Sigmoid colon (tissue), 7 donors: ENCODE measurements around the gene ADA. TPM values are rescaled to one million over a fixed set of nuclear protein-coding genes. Genes with fewer than 3 reads are reported as not detected.

Source experiments
- DNase-seq: peaks from one replicate; pipeline ENCODE4 v3.0.0-alpha.2; 2019
- H3K27ac ChIP-seq, 4 donors: fragments of 200-600 bp; sonication (generic); one replicate each; pipeline ENCODE4 v1.5.1; 2016 to 2019; ENCODE audit warnings: mild to moderate bottlenecking in 1 of 4
- H3K27me3 ChIP-seq, 3 donors: fragments of 200-600 bp; sonication (generic); one replicate each; pipeline ENCODE4 v1.5.1; 2019; ENCODE audit warnings: mild to moderate bottlenecking in 1 of 3
- H3K36me3 ChIP-seq, 4 donors: fragments of 200-600 bp; sonication (generic); one replicate each; pipeline ENCODE4 v1.5.1; 2016 to 2019
- H3K4me1 ChIP-seq, 4 donors: fragments of 200-600 bp; sonication (generic); one replicate each; pipeline ENCODE4 v1.5.1; 2017 to 2019
- H3K4me3 ChIP-seq, 4 donors: fragments of 200-600 bp; sonication (generic); one replicate each; pipeline ENCODE4 v1.5.1; 2017 to 2019; ENCODE audit warnings: mild to moderate bottlenecking in 2 of 4, moderate library complexity in 1 of 4
- H3K9me3 ChIP-seq, 4 donors: fragments of 200-600 bp in 3 of 4; sonication (generic) in 3 of 4; one replicate each; pipeline versions ENCODE4 v1.5.1 to v1.6.1; 2013 to 2019
- EP300 ChIP-seq, 4 donors: sonication (generic); formaldehyde crosslinking; IDR thresholded peaks; one replicate each; pipeline ENCODE4 v1.6.1; 2017; ENCODE audit warnings: antibody characterized with exemption in 4 of 4
- POLR2A ChIP-seq, 2 donors: fragments of 450-650 bp; IDR thresholded peaks; one replicate each; pipeline ENCODE4 v1.6.1; 2016; ENCODE audit warnings: antibody characterized with exemption in 2 of 2, mild to moderate bottlenecking in 2 of 2, moderate library complexity in 2 of 2
- POLR2AphosphoS5 ChIP-seq, 4 donors: sonication (generic); formaldehyde crosslinking; IDR thresholded peaks; one replicate each; pipeline ENCODE4 v1.6.1; 2017; ENCODE audit warnings: antibody characterized with exemption in 4 of 4
- WGBS, 2 donors: extraction: QIAGEN DNeasy Blood & Tissue Kit; methylation state at CpG; one replicate each; pipeline ENCODE4 v1.1.7; 2013; 5-methylcytosine and 5-hydroxymethylcytosine counted together
- intact Hi-C: fragments of 100-400 bp; cut with DNase I; formaldehyde crosslinking; loops from one replicate; pipeline ENCODE4 v1.15.1; 2023
- polyA plus RNA-seq, 3 donors: library from polyadenylated mRNA; stranded (reverse); fragments of 200-250 nt; gene quantifications; one replicate each; pipeline ENCODE4 v1.2.3, GENCODE V29; 2013
- total RNA-seq, 4 donors: library from RNA; depleted of rRNA; stranded (reverse); fragments of >200 nt; gene quantifications; one replicate each; pipeline ENCODE4 v1.1.0, GENCODE V29; 2016
- TF ChIP-seq, protein P1 (sequence below), 4 experiments: fragments of 450-650 bp in 3 of 4; fragments of 200-600 bp in 1 of 4; IDR thresholded peaks; one replicate each; pipeline ENCODE4 v1.5.1; 2016 to 2019; ENCODE audit warnings: antibody characterized with exemption in 4 of 4, mild to moderate bottlenecking in 3 of 4, moderate library complexity in 2 of 4
- donor health status: healthy with polysubstance abuse.
- donor health status: Bipolar disorder and iron deficiency.
- donor health status: healthy.

Gene ADA
- total and polyA plus RNA-seq, 7 donors = 2.5 to 17.1 (median 11.1) TPM

DNA sequence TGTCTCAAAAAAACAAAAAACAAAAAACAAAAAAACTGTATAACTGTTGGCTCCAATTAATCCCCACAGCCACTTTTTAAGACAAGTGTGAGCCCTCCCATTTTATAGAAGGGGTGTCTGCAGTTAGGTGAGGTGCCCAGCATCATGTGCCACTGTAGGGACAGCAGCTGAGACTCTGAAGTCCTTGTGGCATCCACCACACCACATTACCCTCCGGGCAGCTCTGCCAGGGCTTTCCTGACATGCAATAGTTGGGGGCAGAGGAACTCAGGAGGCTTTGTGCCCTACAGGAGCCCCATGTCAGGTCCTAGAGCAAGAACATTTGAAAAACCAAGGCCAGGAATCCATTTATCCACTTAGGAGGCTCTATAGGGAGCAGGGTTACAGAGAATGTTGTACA lies 51.8 kb downstream of the ADA start:
- Histone ChIP-seq H3K27me3 (no peaks in the 10 kb centered on the region), H3K27ac (peak overlapping the region; percentile 84 to 95 (median 92)), H3K36me3 (no peaks in the 10 kb centered on the region), H3K9me3 (no peaks in the 10 kb centered on the region), H3K4me3 (no peak overlapping the region), H3K4me1 (peaks cover 0 to 96% (median 79%) of the 10 kb centered on the region in 4 donors)
- 74 to 88% methylated on average over 1 of the region's 1 CpG for WGBS, 2 donors
- DNase-seq = no peak
- intact Hi-C loops = no loop called here
- TF ChIP-seq POLR2AphosphoS5 (IDR thresholded peaks at IDR 0.05) (no peak), POLR2A (IDR thresholded peaks at IDR 0.05) (no peak), EP300 (IDR thresholded peaks at IDR 0.05) (no peak)
- TF ChIP-seq, protein P1, sequence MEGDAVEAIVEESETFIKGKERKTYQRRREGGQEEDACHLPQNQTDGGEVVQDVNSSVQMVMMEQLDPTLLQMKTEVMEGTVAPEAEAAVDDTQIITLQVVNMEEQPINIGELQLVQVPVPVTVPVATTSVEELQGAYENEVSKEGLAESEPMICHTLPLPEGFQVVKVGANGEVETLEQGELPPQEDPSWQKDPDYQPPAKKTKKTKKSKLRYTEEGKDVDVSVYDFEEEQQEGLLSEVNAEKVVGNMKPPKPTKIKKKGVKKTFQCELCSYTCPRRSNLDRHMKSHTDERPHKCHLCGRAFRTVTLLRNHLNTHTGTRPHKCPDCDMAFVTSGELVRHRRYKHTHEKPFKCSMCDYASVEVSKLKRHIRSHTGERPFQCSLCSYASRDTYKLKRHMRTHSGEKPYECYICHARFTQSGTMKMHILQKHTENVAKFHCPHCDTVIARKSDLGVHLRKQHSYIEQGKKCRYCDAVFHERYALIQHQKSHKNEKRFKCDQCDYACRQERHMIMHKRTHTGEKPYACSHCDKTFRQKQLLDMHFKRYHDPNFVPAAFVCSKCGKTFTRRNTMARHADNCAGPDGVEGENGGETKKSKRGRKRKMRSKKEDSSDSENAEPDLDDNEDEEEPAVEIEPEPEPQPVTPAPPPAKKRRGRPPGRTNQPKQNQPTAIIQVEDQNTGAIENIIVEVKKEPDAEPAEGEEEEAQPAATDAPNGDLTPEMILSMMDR (IDR thresholded peaks at IDR 0.05) = no peak

GRCh38 chr20:44598423-44599305 lies 52.8 kb downstream of the ADA start:
- intact Hi-C loops = no loop called here
- no peaks in the 10 kb centered on the region for H3K27me3 ChIP-seq
- H3K9me3 ChIP-seq = no peaks in the 10 kb centered on the region
- WGBS, 2 donors = 75 to 83% methylated on average over 4 of the region's 4 CpGs
- peaks cover 0 to 98% (median 90%) of the 10 kb centered on the region in 4 donors for H3K4me1 ChIP-seq
- TF ChIP-seq, protein P1 (IDR thresholded peaks at IDR 0.05) = peak in 1 of 4 experiments; percentile 10
- TF ChIP-seq POLR2A (IDR thresholded peaks at IDR 0.05) (no peak), POLR2AphosphoS5 (IDR thresholded peaks at IDR 0.05) (peak in 1 of 4 donors; percentile 5), EP300 (IDR thresholded peaks at IDR 0.05) (no peak)
- H3K27ac ChIP-seq = peak overlapping the region; percentile 84 to 95 (median 92)
- H3K4me3 ChIP-seq = no peak overlapping the region
- H3K36me3 ChIP-seq = no peaks in the 10 kb centered on the region
- DNase-seq = no peak

DNA sequence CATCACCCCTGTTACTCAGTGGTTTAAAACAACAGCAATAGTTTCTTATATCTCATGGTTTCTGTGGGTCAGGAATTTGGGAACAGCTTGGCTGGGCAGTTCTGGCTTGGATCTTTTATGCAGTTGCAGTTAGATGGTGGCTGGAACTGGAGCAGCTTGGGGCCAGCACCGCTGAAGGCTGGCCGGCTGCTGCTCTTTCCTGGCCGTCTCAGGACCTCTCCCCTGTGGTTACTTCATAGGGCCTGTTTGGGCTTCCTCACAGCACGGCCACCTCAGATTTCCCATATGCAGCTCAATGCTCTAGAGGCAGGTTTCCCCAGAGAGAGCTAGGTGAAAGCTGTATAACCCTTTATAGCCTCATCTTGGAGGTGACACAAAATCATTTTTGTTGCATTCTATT lies 53.6 kb downstream of the ADA start:
- TF ChIP-seq POLR2A (IDR thresholded peaks at IDR 0.05) = no peak
- no peak for TF ChIP-seq EP300 (IDR thresholded peaks at IDR 0.05)
- no peak for TF ChIP-seq POLR2AphosphoS5 (IDR thresholded peaks at IDR 0.05)
- TF ChIP-seq, protein P1 (IDR thresholded peaks at IDR 0.05) = no peak
- intact Hi-C loops = no loop called here
- no peak for DNase-seq
- 63 to 82% methylated on average over 4 of the region's 4 CpGs for WGBS, 2 donors
- Histone ChIP-seq H3K4me3 (no peak overlapping the region), H3K27me3 (no peaks in the 10 kb centered on the region), H3K4me1 (peaks cover 0 to 100% (median 89%) of the 10 kb centered on the region in 4 donors), H3K27ac (peak overlapping the region; percentile 84 to 95 (median 92)), H3K9me3 (no peaks in the 10 kb centered on the region), H3K36me3 (no peaks in the 10 kb centered on the region)

- H3K27me3 ChIP-seq = no peaks in the 10 kb centered on the region
- peaks cover 0 to 97% (median 85%) of the 10 kb centered on the region in 4 donors for H3K4me1 ChIP-seq
- DNase-seq = no peak
- H3K36me3 ChIP-seq = peaks cover 0 to 3% (median under 1%) of the 10 kb centered on the region in 4 donors
- no peaks in the 10 kb centered on the region for H3K9me3 ChIP-seq
- intact Hi-C loops = no loop called here
- TF ChIP-seq EP300 (IDR thresholded peaks at IDR 0.05) = no peak
- TF ChIP-seq POLR2A (IDR thresholded peaks at IDR 0.05) = no peak
- TF ChIP-seq POLR2AphosphoS5 (IDR thresholded peaks at IDR 0.05) = no peak
- TF ChIP-seq, protein P1 (IDR thresholded peaks at IDR 0.05) = no peak
- H3K4me3 ChIP-seq = no peak overlapping the region
- peak overlapping the region; percentile 84 to 95 (median 92) for H3K27ac ChIP-seq
- 91 to 94% methylated on average over 4 of the region's 4 CpGs for WGBS, 2 donors
Measured at GRCh38 chr20:44597516-44597915, 54.0 kb downstream of the ADA start.
